K562 treated with DMSO at 1 percent for 12 hours (cell line): ENCODE results near the gene SLC10A7. TPM values are rescaled to one million over a fixed set of nuclear protein-coding genes. Genes with fewer than 3 reads are reported as not detected.

Experiments used
- total RNA-seq: library from RNA; unstranded; fragments of 300-600 nt; gene quantifications from 2 replicates; pipeline ENCODE4 v1.2.3, GENCODE V29; 2022; ENCODE audit not compliant: insufficient read depth

SLC10A7 gene
- 2.6 and 11.5 TPM in 2 replicates for total RNA-seq

GRCh38 chr4:146521541-146522097, at the start of gene SLC10A7:
Gene SLC10A7, minus strand, starts transcription at chr4:146521940. Its CDS starts 223 bp downstream, at chr4:146521717.

GRCh38 chr4:146214238-146214637, 307.5 kb downstream of the SLC10A7 start, which contains the start of gene REELD1:
Gene REELD1, plus strand, starts transcription at chr4:146214538. Its CDS starts 2,415 bp downstream, at chr4:146216953.

Other genes starting within 250 kb of the SLC10A7 start
- gene POU4F2, start 117.0 kb upstream of the SLC10A7 start, total RNA-seq, result not detected in 2 replicates